ENCODE data around the gene ZNF830. TPM values are rescaled to one million over a fixed set of nuclear protein-coding genes. Genes with fewer than 3 reads are reported as not detected.

The ZNF830 gene
- total and polyA plus RNA-seq, 2 experiments from 2014 or later, result 4.5 to 10.2 TPM

DNA sequence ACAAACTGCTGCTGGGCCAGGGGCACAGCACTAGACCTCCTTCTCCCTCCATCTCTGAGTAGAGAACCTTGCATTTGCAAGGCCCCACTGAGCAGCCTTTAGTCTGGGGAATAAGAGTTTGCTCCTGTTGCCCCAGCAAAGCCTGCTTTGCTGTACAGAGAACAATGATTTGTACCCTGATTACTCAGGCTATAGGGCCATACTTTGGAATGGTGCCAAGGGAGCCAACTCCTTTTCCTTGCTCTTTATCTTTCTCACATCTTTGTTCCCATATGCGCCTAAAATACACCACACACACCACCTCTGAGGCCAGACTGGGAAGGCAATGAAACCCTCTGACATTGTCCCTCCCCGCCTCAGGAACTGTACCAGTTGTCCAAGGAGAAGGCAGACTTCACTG lies 40.2 kb downstream of the ZNF830 start:
- 93 to 94% methylated on average over 2 of the region's 2 CpGs for WGBS, 2 experiments (ENCODE audit: low coverage in 1 of 2, low lambda C conversion rate in 2 of 2, missing lambda C conversion rate in 2 of 2)
- Histone ChIP-seq H2AFZ (no peak overlapping the region), H3K27ac (no peak overlapping the region), H3K9me3 (ENCODE audit: low read depth) (no peaks in the 10 kb centered on the region), H3K79me2 (ENCODE audit: insufficient read depth) (no peaks in the 10 kb centered on the region), H3K9ac (no peak overlapping the region), H3K36me3 (ENCODE audit: low read depth) (no peaks in the 10 kb centered on the region), H3K27me3 (replicated peaks; ENCODE audit: insufficient read depth) (no peaks in the 10 kb centered on the region), H3K4me2 (ENCODE audit: unreplicated experiment) (no peak overlapping the region), H3F3A (ENCODE audit: insufficient read depth) (no peaks in the 10 kb centered on the region), H3K4me3 (no peak overlapping the region), H3K4me1 (ENCODE audit: insufficient read depth) (no peaks in the 10 kb centered on the region), H4K20me1 (ENCODE audit: insufficient read depth) (no peaks in the 10 kb centered on the region), H3K9me2 (ENCODE audit: insufficient read depth) (no peaks in the 10 kb centered on the region)
- TF ChIP-seq EZH2 (IDR thresholded peaks at IDR 0.05; ENCODE audit: insufficient read depth, poor library complexity, severe bottlenecking) (no peak), EZH2phosphoT487 (IDR thresholded peaks at IDR 0.05; ENCODE audit: insufficient read depth, low read depth) (no peak)
- in situ Hi-C loops (cut with MboI), result no loop called here
- DNase-seq, result peak; percentile 22

DNA sequence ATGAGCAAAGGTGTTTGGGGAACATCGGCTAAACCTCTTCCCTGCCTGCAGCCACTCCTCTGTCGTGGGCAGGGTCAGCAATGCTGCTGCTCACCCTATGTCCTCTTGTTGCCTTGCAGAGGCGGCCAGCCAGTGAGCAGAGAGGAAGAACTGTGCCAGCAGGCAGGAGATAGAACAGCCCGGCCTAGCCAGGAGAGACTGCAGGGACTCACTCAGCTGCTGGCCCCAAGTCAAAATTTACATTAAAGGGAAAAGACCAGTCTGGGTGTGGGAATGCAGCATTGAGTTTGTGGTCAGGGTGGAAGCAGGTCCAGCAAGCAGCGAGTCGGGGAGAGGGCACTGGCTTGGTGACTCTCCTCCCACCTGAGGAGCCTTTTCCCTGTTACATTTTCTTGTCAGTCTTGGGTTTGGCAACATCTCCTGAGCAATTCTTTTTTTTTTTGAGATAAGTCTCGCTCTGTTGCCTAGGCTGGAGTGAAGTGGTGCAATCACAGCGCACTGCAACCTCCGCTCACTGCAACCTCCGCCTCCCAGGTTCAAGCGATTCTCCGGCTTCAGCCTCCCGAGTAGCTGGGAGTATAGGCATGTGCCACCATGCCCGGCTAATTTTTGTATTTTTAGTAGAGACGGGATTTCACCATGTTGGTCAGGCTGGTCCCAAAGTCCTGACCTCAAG lies 41.7 kb downstream of the ZNF830 start:
- no peaks in the 10 kb centered on the region for H3K9me3 ChIP-seq (ENCODE audit: low read depth)
- no peak overlapping the region for H2AFZ ChIP-seq
- H3F3A ChIP-seq (ENCODE audit: insufficient read depth), result no peaks in the 10 kb centered on the region
- no peak overlapping the region for H3K27ac ChIP-seq
- 75 to 82% methylated on average over 15 of the region's 15 CpGs for WGBS, 2 experiments (ENCODE audit: low coverage in 1 of 2, low lambda C conversion rate in 2 of 2, missing lambda C conversion rate in 2 of 2)
- H3K9ac ChIP-seq, result no peak overlapping the region
- H3K27me3 ChIP-seq (replicated peaks; ENCODE audit: insufficient read depth), result no peaks in the 10 kb centered on the region
- no peaks in the 10 kb centered on the region for H4K20me1 ChIP-seq (ENCODE audit: insufficient read depth)
- H3K9me2 ChIP-seq (ENCODE audit: insufficient read depth), result no peaks in the 10 kb centered on the region
- H3K36me3 ChIP-seq (ENCODE audit: low read depth), result no peaks in the 10 kb centered on the region
- no peaks in the 10 kb centered on the region for H3K79me2 ChIP-seq (ENCODE audit: insufficient read depth)
- H3K4me1 ChIP-seq (ENCODE audit: insufficient read depth), result no peaks in the 10 kb centered on the region
- in situ Hi-C loops (cut with MboI), result no loop called here
- TF ChIP-seq EZH2 (IDR thresholded peaks at IDR 0.05; ENCODE audit: insufficient read depth, poor library complexity, severe bottlenecking) (no peak), EZH2phosphoT487 (IDR thresholded peaks at IDR 0.05; ENCODE audit: insufficient read depth, low read depth) (no peak)
- no peak overlapping the region for H3K4me2 ChIP-seq (ENCODE audit: unreplicated experiment)
- peak; percentile 14 for DNase-seq
- H3K4me3 ChIP-seq, result no peak overlapping the region

DNA sequence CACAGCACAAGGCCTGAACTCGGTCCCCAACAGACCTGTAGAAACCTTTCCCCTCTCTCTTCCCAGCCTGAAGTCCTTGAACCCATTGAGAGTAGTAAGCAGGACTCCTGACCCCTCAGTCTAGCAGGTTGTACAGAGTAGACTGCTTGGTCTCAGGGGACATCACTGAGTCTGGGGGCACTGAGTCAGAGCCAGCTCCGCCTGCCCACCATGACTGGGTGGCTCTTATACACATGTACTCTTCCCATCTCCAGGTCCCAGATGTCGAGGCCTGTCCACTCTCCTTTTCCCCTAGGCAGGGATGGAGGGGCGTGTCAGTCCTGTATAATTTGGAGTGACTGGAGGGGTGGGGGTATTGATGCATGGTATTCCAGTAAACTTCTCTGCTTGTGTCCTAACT lies 42.4 kb downstream of the ZNF830 start:
- WGBS, 2 experiments (ENCODE audit: low coverage in 1 of 2, low lambda C conversion rate in 2 of 2, missing lambda C conversion rate in 2 of 2), result 94 to 97% methylated on average over 4 of the region's 4 CpGs
- Histone ChIP-seq H3K79me2 (ENCODE audit: insufficient read depth) (no peaks in the 10 kb centered on the region), H3K4me3 (no peak overlapping the region), H3K9me2 (ENCODE audit: insufficient read depth) (no peaks in the 10 kb centered on the region), H3K4me2 (ENCODE audit: unreplicated experiment) (no peak overlapping the region), H3K9me3 (ENCODE audit: low read depth) (no peaks in the 10 kb centered on the region), H3K27me3 (replicated peaks; ENCODE audit: insufficient read depth) (no peaks in the 10 kb centered on the region), H3K9ac (no peak overlapping the region), H3K36me3 (ENCODE audit: low read depth) (no peaks in the 10 kb centered on the region), H4K20me1 (ENCODE audit: insufficient read depth) (no peaks in the 10 kb centered on the region), H3K27ac (no peak overlapping the region), H3F3A (ENCODE audit: insufficient read depth) (no peaks in the 10 kb centered on the region), H2AFZ (no peak overlapping the region), H3K4me1 (ENCODE audit: insufficient read depth) (no peaks in the 10 kb centered on the region)
- in situ Hi-C loops (cut with MboI), result no loop called here
- no peak for TF ChIP-seq EZH2 (IDR thresholded peaks at IDR 0.05; ENCODE audit: insufficient read depth, poor library complexity, severe bottlenecking)
- no peak for TF ChIP-seq EZH2phosphoT487 (IDR thresholded peaks at IDR 0.05; ENCODE audit: insufficient read depth, low read depth)
- DNase-seq, result no peak

DNA sequence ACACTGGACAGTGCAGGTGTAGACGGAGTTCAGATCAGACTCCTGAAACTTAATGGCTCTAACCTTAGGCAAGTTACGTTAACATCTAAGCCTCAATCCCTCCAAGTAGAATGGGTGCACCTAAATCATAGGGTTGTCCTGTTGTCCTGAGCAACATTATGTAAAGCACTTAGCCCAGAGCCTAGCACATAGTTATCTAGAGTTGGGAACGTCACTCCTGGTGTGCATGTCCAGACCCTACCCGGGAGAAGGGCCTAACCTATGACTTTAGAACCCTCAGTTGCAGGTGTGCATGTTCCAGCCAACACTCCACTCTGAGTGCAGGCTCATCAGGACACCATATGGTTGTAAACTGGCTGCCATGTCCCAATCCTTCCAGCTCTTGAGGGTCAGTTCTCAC lies 45.0 kb downstream of the ZNF830 start:
- TF ChIP-seq EZH2phosphoT487 (IDR thresholded peaks at IDR 0.05; ENCODE audit: insufficient read depth, low read depth) (no peak), EZH2 (IDR thresholded peaks at IDR 0.05; ENCODE audit: insufficient read depth, poor library complexity, severe bottlenecking) (no peak)
- Histone ChIP-seq H2AFZ (no peak overlapping the region), H3K9me3 (ENCODE audit: low read depth) (no peaks in the 10 kb centered on the region), H3K9ac (no peak overlapping the region), H3K27me3 (replicated peaks; ENCODE audit: insufficient read depth) (no peaks in the 10 kb centered on the region), H3K4me1 (ENCODE audit: insufficient read depth) (no peaks in the 10 kb centered on the region), H4K20me1 (ENCODE audit: insufficient read depth) (no peaks in the 10 kb centered on the region), H3F3A (ENCODE audit: insufficient read depth) (no peaks in the 10 kb centered on the region), H3K9me2 (ENCODE audit: insufficient read depth) (no peaks in the 10 kb centered on the region), H3K79me2 (ENCODE audit: insufficient read depth) (no peaks in the 10 kb centered on the region), H3K36me3 (ENCODE audit: low read depth) (no peaks in the 10 kb centered on the region), H3K4me3 (no peak overlapping the region), H3K4me2 (ENCODE audit: unreplicated experiment) (no peak overlapping the region), H3K27ac (no peak overlapping the region)
- in situ Hi-C loops (cut with MboI), result no loop called here
- WGBS, 2 experiments (ENCODE audit: low coverage in 1 of 2, low lambda C conversion rate in 2 of 2, missing lambda C conversion rate in 2 of 2), result 90 to 96% methylated on average over 4 of the region's 4 CpGs
- DNase-seq, result no peak
